AG09319 (cell line): ENCODE results near the gene ACSM2B.

Experiments used
- DNase-seq: peaks from one replicate; pipeline ENCODE4 v3.0.0-alpha.2; 2010; ENCODE audit warnings: low read depth; ENCODE audit errors: extremely low read depth
- TF ChIP-seq, protein P1 (sequence below): IDR thresholded peaks from 2 replicates; pipeline ENCODE4 v1.5.1; 2011; ENCODE audit warnings: low read depth, mild to moderate bottlenecking, inconsistent platforms, low read length, moderate library complexity

ACSM2B gene

DNA sequence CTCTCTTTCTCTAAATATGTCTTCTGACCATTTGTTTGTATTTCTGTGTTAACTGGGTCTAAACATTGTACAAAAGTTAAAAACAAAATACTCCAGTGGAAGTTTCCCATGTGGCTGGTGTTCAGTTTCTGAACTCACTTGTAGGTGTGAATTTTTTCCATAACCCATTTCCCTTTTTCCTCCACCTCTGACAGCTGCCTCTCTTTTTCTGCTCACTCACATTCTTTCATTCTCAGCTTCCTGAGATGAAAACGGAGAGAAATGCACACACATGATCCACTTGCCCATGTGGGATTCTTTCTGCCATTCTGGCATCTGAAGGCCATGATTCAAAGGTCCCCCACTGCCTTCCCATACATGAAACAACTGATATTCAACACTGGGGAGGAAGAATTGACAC, 41.1 kb upstream of the ACSM2B start:
- no peak for DNase-seq
- TF ChIP-seq, protein P1, sequence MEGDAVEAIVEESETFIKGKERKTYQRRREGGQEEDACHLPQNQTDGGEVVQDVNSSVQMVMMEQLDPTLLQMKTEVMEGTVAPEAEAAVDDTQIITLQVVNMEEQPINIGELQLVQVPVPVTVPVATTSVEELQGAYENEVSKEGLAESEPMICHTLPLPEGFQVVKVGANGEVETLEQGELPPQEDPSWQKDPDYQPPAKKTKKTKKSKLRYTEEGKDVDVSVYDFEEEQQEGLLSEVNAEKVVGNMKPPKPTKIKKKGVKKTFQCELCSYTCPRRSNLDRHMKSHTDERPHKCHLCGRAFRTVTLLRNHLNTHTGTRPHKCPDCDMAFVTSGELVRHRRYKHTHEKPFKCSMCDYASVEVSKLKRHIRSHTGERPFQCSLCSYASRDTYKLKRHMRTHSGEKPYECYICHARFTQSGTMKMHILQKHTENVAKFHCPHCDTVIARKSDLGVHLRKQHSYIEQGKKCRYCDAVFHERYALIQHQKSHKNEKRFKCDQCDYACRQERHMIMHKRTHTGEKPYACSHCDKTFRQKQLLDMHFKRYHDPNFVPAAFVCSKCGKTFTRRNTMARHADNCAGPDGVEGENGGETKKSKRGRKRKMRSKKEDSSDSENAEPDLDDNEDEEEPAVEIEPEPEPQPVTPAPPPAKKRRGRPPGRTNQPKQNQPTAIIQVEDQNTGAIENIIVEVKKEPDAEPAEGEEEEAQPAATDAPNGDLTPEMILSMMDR, result no peak

DNA sequence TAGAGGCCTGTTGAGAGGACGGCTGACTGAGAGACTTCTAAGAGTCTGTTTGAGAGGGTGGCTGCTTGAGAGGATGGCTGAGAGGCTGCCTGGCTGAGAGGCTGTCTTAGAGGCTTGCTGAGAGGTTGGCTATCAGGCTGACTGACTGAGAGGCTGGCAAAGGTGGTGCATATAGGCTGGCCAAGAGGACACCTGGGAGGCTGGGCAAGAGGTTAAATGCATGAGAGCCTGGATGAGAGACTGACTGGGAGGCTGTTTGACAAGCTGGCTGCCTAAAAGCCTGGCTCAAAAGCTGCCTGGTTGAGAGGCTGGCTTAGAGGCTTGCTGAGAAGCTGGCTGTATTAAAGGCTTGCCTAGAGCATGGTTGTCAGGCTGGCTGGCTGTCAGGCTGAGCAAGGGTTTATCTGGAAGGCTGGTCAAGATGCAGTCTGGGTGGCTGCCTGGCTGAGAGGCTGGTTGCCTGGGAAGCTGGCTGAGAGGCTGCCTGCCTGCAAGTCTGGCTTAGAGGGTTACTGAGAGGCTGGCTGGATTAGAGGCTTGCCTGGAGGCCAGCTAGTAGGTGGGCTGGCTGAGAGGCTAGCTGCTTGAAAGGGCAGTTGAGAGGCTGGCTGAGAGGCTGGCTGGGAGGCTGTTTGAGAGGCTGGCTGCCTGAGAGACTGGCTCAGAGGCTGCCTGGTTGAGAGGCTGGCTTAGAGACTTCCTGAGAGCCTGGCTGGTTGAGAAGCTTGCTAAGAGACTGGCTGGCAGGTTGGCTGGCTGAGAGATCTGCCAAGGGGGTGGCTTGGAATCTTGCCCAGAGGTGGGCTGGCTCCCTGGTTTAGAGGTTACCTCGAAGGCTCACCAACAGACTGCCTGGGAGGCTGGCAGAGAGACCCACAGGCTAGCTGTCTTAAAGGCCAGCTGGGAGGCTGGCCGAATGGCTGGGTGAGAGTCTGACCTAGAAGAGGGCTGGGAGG, 38.3 kb upstream of the ACSM2B start:
- DNase-seq, result no peak

DNA sequence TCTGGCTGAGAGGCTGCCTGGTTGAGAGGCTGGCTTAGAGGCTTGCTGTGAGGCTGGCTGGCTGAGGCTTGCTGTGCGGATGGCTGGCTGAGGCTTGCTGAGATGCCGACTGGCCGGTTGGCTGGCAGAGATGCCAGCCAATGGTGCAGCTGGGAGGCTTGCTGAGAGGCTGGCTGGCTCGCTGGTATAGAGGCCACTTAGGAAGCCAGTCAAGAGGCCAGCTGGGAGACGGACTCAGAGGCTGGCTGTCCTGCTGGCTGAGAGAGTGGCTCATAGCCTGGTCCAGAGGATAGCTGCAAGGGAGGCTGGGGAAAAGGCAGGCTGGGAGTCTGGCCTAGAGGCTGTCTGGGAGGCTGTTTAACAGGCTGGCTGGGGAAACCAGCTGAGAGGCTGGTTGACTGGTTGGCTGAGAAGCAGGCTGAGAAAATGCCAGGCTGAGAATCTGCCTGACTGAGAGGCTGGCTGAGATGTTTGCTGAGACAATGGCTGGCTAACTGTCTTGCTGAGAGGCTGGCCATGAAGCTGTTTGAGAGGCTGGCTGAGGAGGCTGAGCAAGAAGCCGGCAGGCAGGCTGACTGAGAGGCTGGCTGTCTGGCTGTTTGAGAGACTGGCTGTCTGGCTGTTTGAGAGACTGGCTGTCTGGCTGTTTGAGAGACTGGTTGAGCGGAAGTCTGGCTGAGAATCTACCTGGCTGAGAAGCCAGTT, 37.5 kb upstream of the ACSM2B start:
- TF ChIP-seq, protein P1, result no peak
- no peak for DNase-seq

More for the DNA sequence above, 38.3 kb upstream of the ACSM2B start:
- TF ChIP-seq, protein P1, result no peak

DNA sequence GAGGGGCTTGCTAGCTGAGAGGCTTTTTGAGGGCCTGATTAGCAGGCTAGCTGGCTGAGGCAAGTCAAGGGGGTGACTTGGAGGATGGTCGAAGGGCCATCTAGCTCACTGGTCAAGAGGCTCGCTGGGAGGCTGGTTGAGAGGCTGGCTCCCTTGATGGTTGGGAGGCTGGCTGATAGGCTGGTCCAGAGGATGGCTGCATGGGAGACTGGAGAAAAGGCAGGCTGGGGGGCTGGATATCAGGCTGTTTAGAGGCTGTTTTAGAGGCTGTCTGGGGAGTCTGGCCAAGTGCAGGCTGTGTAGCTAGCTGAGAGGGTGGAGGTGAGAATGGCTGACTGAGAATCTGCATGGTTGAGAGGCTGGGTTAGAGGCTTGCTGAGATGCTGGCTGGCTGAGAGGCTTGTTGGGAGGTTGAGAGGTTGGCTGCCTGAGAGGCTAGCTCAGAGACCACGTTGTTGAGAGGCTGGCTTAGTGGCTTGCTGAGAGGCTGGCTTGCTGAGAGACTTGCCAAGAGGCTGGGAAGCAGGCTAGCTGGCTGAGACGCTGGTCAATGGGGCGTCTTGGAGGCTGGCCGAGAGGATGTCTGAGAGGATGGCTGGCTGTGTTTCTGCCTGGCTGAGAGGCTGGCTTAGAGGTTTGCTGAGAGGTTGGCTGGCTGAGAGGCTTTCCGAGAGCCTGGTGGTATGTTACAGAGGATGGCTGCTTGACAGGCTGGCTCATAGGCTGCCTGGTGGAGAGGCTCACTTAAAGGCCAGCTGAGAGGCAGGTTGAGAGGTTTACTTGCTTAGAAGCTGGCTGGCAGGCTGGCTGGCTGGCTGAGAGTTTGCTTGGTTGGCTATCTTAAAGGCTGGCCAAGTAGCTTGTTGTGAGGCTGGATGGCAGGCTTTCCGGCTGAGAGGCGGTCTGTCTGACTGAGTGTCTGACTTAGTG, 36.6 kb upstream of the ACSM2B start:
- DNase-seq, result no peak
- TF ChIP-seq, protein P1, result no peak

DNA sequence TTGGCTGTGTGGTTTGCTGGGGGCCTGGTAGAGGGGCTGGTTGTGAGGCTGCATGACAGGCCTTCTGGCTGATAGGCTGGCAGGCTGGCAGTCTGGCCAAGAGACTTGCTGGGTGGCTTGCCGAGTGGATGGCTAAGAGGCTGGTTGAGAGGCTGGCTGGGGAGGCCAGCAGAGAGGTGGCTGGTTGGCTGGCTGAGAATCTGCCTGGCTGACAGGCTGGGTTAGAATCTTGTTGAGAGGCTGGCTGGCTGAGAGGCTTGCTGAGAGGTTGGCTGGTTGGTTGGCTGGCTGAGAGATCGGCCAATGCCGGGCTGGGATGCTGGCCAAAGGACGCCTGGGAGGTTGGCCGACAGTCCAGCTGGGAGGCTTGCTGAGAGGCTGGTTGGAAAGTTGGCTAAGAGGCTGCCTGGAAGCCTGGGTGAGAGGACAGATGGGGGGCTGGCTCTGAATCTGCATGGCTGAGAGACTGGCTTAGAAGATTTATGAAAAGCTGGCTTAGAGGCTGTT, 35.9 kb upstream of the ACSM2B start:
- TF ChIP-seq, protein P1, result no peak
- no peak for DNase-seq

DNA sequence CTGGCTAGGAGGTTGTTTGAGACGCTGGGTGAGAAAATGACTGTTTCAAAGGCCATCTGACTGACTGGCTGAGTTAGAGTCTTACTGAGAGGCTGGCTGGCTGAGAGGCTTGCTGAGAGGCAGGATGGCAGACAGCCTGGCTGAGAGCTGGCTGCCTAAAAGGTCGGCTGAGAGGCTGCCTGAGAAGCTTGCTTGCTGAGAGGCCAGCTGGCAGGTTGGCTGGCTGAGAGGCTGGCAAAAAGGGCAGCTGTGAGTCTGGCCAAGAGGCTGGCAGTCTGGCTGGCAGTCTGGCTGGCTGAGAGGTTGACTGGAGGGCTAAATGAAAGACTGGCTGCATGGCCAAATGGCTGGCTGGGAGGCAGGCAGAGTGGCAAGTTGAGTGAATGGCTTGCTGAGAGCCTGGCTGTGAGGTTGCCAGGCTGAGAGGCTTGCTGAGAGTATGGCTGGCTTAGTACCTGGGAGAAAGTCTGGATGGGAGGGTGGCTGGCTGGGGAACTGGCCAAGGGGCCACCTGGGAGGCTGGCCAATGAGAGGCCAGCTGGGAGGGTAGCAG, 35.3 kb upstream of the ACSM2B start:
- TF ChIP-seq, protein P1, result no peak
- no peak for DNase-seq
